Coronary artery (tissue), 2 donors: ENCODE measurements around the gene NGB.

Experiments
- DNase-seq: peaks from one replicate; pipeline ENCODE4 v3.0.0-alpha.2; 2017; ENCODE audit warnings: low spot score
- H3K27ac ChIP-seq, 2 donors: fragments of 200-600 bp; sonication (generic); one replicate each; pipeline ENCODE4 v1.5.1; 2016 to 2019
- H3K4me3 ChIP-seq: fragments of 200-600 bp; sonication (generic); 2 replicates; pipeline ENCODE4 v1.5.1; 2016; ENCODE audit warnings: mild to moderate bottlenecking, moderate library complexity
- TF ChIP-seq, protein P1 (sequence below): fragments of 200-600 bp; sonication (generic); IDR thresholded peaks from one replicate; pipeline ENCODE4 v1.5.1; 2019; ENCODE audit warnings: antibody characterized with exemption

Gene NGB

DNA sequence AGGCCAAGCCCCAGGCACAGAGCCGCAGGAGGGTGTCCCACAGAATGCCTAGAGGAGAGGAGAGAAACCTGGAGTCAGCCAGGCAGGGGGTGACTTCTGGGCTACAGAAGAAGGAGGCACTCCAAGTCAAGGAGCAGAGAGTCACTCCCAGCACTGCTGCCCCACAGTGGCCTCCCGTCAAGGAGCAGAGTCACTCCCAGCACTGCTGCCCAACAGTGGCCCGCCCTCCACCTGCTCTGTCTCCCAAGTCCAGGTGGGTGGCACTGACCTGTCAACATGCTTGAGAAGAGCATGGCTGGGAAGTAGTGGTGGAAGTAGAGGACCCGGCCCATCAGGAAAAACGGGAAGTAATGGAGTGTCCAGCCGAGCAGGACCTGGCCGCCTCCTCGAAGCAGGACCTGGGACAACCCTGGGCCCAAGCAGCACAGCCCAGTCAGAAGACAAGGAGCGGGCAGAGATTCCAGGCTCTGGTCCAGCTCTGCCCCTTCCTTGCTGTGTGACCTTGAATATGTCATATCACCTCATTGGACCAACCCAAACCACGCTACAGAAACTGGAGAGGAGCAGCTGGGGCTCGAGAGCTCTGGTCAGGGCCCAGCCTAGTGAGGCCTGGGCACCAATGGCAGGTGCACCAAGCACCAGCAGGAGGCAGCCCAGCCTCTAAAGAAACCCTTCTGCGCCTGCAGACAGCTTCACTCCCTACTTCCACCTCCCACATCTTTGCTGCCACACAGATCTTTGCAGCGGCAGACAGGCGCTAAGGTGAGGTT, 7.6 kb upstream of the NGB start:
- no peak for DNase-seq
- H3K27ac ChIP-seq = no peak overlapping the region

GRCh38 chr14:77276959-77277358, 6.0 kb upstream of the NGB start:
- TF ChIP-seq, protein P1, sequence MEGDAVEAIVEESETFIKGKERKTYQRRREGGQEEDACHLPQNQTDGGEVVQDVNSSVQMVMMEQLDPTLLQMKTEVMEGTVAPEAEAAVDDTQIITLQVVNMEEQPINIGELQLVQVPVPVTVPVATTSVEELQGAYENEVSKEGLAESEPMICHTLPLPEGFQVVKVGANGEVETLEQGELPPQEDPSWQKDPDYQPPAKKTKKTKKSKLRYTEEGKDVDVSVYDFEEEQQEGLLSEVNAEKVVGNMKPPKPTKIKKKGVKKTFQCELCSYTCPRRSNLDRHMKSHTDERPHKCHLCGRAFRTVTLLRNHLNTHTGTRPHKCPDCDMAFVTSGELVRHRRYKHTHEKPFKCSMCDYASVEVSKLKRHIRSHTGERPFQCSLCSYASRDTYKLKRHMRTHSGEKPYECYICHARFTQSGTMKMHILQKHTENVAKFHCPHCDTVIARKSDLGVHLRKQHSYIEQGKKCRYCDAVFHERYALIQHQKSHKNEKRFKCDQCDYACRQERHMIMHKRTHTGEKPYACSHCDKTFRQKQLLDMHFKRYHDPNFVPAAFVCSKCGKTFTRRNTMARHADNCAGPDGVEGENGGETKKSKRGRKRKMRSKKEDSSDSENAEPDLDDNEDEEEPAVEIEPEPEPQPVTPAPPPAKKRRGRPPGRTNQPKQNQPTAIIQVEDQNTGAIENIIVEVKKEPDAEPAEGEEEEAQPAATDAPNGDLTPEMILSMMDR = no peak

More for the DNA sequence above, 7.6 kb upstream of the NGB start:
- H3K4me3 ChIP-seq = no peak overlapping the region
- TF ChIP-seq, protein P1 = no peak

GRCh38 chr14:77276295-77276935, 5.4 kb upstream of the NGB start:
- H3K27ac ChIP-seq = no peak overlapping the region
- TF ChIP-seq, protein P1 = no peak
- no peak overlapping the region for H3K4me3 ChIP-seq
- no peak for DNase-seq

More at GRCh38 chr14:77276959-77277358, 6.0 kb upstream of the NGB start:
- DNase-seq = no peak
- Histone ChIP-seq H3K4me3 (no peak overlapping the region), H3K27ac (no peak overlapping the region)

DNA sequence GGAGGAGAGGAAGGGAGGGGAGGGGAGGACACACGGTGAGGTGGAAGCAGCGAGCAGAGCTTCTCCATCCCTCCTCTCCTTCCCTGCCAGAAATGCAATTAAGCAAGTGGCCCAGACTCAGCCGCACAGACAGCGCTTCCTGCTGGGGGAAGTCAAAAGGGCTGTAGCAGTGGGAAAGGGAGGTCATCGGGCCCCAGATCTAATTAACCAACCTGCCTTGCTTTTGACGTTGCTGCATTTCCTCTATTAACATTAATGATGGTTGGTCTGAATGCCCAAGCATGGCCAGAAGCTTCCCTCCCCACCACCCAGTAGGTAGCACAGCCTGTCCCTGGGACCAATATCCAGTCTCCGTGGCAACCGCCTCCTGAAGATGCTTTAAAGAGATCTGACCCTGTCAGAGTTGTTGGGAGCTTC, 4.6 kb upstream of the NGB start:
- no peak overlapping the region for H3K27ac ChIP-seq
- TF ChIP-seq, protein P1 = no peak
- no peak overlapping the region for H3K4me3 ChIP-seq
- DNase-seq = no peak

DNA sequence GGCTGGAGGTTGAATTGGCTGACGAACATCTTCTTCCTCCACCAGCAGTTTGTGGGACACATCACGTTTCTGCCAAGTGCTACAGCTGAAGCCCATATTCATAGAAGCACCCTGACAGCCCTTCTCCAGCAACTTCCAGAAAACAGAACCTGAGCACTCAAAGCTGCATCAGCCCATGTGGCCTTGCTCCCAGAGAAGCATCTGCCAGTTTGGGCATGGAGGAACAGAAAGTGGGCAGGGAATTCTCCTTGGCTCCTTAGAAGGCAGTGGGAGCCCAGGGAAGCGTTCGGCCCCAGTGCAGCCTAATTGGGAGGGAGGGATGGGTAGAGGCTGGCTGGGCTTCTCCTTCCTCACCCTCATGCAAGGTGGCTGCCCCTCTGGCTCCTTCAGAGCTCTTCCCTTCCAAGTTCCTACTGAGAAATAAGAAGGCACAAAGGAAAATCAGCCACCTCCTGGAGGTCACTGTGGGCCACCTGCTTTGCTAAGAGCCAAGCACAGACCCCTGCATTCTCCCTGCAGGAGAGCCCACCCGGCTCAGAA, 4.1 kb upstream of the NGB start:
- no peak overlapping the region for H3K4me3 ChIP-seq
- TF ChIP-seq, protein P1 = no peak
- DNase-seq = no peak
- H3K27ac ChIP-seq = no peak overlapping the region

- no peak overlapping the region for H3K27ac ChIP-seq
- TF ChIP-seq, protein P1 = no peak
- H3K4me3 ChIP-seq = no peak overlapping the region
- no peak for DNase-seq
These were observed 2.8 kb upstream of the NGB start for GRCh38 chr14:77273796-77274195.
